Stimulated activated CD4-positive, alpha-beta T cell treated with anti-CD3 and anti-CD28 coated beads, Interleukin-15, amount 100 ng/mL, for 24 hours (primary cell): ENCODE measurements around the gene KRAS.

Source experiments
- DNase-seq: peaks from one replicate; pipeline ENCODE4 v3.0.0-alpha.2; 2020

Gene KRAS

GRCh38 chr12:25254271-25254880 is 3.6 kb upstream of the KRAS start:
- DNase-seq, result no peak

- DNase-seq, result no peak
Measured at GRCh38 chr12:25253371-25254068, 2.8 kb upstream of the KRAS start.

GRCh38 chr12:25252946-25253345 is 2.2 kb upstream of the KRAS start:
- no peak for DNase-seq

- DNase-seq, result no peak
Measured at GRCh38 chr12:25251769-25252168, 1.0 kb upstream of the KRAS start.

DNA sequence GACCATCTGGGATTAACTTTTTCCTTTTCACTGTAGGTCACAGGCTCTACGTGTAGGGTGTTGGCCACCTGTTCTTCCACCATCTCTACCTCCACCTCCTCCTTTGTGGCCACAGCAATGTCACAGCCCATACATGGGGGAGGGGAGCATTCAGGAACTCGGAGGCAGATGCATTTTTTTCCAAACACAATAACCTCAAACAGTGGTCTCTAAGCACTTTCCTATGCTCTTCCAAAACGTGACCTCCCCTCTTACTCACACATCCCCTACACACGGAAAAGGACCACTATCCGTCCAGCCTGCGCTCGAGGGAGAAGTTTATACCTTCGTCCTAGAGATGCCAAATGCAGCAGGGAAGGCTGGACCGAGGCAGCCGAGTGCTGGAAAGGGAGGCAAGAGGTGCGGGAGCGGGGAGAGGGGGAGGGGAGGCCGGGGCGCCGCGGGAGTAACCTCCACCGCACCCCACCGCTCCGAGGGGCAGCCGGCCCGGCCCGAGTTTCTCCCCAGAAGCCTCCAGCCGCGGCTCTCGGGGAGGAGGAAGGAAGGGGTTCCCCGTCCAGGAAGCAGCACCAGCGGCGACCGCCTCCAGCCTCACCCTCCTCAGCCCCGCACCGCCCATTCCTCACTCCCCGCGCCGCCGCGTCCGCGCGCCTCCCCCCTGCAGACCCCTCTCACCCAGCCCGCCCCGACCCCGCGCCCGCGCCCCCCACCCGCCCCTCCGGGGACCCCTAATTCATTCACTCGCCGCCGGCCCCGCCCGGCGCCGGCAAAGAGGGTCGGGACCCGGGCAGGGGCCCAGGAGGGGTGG is 594 bp downstream of the KRAS start:
- DNase-seq, result peak; percentile 67

DNA sequence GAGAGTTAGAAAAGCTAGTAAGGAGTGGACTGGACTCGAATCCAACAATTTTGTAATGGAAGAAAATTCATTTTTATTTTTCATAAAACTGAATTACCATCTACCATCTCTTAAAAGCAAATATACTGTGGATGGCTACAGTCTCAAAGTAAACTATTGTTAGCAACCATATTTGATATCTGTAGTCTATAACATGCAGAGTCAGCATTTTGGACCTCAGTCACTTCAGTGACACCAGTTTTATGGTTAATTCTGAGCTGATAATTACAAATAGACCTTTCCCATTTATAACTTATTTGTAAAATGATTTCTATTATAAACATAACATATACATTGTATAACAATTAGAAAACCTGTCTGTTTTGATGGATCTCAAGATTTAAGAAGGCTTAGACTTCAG is 2.0 kb downstream of the KRAS start:
- no peak for DNase-seq

DNA sequence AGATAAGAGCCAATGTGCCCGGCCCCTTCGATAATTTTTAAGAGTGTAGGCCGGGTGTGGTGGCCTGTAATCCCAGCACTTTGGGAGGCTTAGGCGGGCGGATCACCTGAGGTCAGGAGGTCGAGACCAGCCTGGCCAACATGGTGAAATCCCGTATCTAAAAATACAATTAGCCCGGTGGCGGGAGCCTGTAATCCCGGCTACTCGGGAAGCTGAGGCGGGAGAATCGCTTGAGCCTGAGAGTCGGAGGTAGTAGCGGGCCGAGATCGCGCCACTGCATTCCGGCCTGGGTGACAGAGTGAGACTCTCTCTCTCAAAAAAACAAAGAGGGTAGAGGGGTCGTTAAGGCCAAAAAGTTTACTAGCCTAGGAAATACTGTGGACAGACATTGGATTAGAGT is 2.6 kb downstream of the KRAS start:
- DNase-seq, result no peak

DNA sequence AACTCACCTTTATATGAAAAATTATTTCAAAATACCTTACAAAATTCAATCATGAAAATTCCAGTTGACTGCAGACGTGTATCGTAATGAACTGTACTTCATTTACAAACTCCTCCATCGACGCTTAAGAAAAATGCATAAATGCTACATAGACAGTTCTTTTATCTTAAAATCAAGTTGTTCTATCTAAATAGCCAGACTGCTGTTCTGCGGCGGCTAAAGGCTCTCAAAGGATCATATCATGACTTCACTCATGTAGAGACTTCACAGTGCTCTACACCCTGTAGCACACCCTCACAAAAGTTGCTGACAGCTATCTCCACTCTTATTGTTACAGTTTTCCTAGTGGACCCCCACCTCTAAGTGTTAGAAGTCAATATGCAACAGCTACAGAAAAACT is 5.2 kb downstream of the KRAS start:
- no peak for DNase-seq

- no peak for DNase-seq
Measured at GRCh38 chr12:25243680-25243990, 7.1 kb downstream of the KRAS start.

DNA sequence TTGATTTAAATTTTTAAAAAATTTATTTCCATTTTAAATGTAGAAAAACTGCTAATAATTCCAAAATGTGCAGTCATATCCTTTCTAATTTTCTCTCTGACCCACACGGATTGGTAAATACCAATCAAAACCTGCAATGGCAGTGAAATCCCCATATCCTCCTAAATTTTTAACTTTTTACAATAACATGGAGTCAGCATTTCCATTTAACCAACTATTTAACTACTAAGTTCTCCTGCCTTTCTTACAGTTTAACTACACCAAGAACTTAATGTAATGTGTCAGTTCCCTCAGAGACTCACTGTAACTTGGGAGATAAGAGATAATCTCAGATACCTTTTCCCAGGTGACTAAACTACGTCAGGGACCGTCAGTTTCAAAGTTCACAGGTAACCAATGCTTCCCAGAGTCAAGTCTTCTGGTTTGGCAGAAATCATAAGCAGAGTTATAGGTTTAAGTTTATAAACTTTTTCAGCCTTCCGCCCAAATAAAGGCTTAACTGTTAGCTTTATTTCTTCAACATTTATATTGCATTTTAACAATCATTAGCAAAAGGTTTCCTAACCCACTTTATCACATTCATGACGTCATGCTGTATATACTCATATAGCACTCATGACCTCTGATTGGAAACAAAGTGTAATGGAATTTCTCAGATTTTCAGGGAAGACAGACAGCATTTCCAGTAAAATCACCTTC is 7.6 kb downstream of the KRAS start:
- DNase-seq, result no peak

GRCh38 chr12:25241167-25242020 is 9.3 kb downstream of the KRAS start:
- no peak for DNase-seq

DNA sequence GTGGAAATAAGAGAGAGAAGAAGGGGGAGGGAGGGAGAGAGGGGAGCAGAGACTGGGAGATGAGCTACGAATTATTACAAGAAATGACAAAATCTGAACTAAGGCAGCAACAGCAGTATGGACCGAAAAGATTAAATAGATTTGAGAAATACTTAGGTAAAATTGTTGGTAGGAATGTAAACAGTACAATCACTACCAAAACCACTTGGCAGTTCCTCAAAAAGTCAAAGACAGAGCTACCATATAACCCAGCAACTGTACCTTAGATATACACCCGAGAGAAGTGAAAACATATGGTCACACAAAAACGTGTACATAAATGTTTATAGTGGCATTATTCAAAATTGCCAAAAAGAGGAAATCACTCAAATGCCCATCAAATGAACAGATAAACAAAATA is 14.1 kb downstream of the KRAS start:
- DNase-seq, result no peak

DNA sequence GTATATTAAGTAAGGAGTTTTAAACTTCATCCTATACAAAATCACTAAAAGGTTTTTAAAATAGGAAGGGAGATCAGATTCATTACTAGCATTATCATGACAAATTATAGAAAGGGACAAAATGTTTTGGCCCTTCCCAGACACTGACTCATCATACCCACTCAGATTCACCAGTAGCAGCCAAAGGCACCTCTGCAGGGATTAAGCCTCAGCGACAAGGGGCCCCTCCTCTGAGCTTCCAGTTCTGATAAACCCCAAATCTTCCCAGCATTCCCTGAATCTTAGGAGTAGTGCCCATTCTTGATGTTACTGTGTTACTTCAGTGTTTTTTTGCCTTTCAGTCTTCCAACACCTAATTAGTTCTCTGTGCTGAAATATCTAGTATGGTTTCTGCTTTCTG is 14.5 kb downstream of the KRAS start:
- no peak for DNase-seq

DNA sequence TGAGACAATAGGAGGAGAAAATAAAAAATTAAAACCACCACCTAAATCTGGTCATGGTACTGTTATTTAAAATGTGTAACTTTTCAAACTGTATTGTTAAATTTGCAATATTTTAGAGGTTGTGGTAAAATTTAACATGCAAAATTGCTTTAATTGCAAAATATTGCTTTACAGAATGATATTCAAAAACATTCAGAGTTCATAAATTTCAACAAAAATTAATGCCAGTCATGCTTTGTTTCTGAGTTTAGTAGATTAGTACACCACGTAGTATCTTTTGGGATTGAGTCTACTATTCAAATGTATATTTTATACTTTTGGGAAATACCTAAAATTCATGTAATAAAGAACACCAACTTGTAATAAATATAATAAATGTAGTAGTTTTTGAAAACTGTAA is 37.4 kb downstream of the KRAS start:
- DNase-seq, result no peak

- DNase-seq, result no peak
Measured at GRCh38 chr12:25208554-25208953, 42.2 kb downstream of the KRAS start.

GRCh38 chr12:25207846-25208245 is 42.9 kb downstream of the KRAS start:
- no peak for DNase-seq

DNA sequence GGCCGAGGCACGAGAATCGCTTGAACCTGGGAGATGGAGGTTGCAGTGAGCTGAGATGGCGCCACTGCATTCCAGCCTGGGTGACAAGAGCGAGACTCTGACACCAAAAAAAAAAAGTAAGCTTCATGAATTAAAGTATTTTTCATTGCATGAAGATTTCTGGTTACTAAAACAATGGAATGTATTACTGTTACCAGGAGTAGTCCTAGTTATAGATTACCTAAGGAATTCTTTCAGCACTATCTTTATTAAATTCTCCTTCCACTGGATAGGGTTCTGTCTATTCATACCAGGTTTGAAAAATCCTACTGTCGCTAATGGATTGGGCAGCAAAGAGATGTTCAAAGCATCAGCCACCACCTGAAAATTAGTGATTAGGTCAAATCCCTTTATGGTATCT is 43.3 kb downstream of the KRAS start:
- no peak for DNase-seq

DNA sequence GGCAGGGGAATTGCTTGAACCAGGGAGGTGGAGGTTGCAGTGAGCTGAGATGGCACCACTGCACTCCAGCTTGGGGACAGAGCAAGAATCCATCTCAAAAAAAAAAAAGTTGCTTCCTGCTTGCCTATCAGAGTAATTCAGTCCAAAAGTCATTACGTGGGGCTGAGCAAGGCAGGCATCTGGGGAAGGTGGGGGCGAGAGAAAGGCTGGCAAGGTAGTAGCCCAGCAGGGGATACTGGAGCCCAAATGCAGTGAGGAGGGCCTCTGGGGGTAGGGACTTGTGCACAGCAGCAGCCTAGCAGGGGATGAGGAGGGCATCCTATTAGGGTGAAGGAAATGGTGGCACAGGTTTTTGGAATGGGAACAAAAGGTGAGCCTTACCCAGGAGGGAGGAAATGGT is 48.6 kb downstream of the KRAS start:
- DNase-seq, result no peak

DNA sequence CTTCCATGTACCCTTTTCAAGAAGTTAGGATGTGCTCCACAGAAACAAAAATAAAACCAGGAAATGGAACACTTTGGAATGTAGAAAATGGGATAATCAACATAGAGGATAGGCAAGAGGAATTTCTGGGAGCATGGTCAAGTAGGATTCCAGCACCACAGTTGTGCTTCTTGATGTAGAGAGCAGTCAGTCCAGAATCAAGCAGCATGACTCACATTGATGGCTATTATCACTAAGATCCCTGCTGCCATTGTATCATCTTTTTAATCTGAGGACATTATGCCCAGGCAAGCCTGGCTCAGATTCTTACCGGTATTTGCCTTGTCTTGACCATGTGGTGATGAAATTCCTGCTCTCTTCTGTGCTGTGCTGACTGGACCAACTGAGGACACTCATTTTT is 50.0 kb downstream of the KRAS start:
- no peak for DNase-seq

DNA sequence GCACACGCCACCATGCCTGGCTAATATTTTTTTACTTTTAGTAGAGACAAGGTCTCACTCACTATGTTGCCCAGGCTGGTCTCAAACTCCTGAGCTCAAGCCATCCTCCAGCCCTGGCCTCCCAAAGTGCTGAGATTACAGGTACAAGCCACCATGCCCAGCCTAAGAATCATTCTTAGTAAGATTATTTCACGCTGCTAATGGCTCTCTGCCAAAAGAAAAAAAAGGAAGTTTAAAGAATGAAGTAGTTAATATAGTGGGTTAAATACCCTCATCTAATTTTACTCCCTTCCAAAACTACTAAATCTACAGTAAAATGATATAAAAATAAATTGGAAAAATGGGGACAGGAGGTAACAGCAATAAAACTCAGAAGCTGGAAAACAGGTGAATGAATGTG is 53.1 kb downstream of the KRAS start:
- no peak for DNase-seq

GRCh38 chr12:25195056-25195971 is 55.4 kb downstream of the KRAS start, which contains the start of the genes DNAI7 and ETFRF1:
DNAI7 (minus strand) TSS chr12:25195160; CDS start chr12:25195078, 82 bp downstream.
ETFRF1 (plus strand) TSS chr12:25195237; CDS start chr12:25203957, 8,720 bp downstream.
- DNase-seq, result peak; percentile 99

- no peak for DNase-seq
Measured at GRCh38 chr12:25194722-25195055, 56.0 kb downstream of the KRAS start.
